H1 (cell line): Measurements from ENCODE around the gene XPNPEP2. TPM values are rescaled to one million over a fixed set of nuclear protein-coding genes. Genes with fewer than 3 reads are reported as not detected.

Experiments used
- CBX5 ChIP-seq: fragments of 300-800, 300-1000 bp; sonication (generic); IDR thresholded peaks from 2 replicates; pipeline ENCODE4 v1.7.1; 2016; ENCODE audit warnings: antibody characterized with exemption, low read length, low read depth
- CHD1 ChIP-seq: IDR thresholded peaks from 2 replicates; pipeline ENCODE4 v1.6.1; 2012; ENCODE audit warnings: low read depth, low read length, improper control_type of control experiment
- CHD7 ChIP-seq: fragments of 300-600 bp; sonication (generic); IDR thresholded peaks from 2 replicates; pipeline ENCODE4 v1.7.1; 2012; ENCODE audit warnings: low read length, moderate library complexity, mild to moderate bottlenecking, inconsistent platforms; ENCODE audit not compliant: insufficient replicate concordance
- EP300 ChIP-seq, 2 experiments: IDR thresholded peaks; 1 replicate in 1 of 2; 2 replicates in 1 of 2; pipeline ENCODE4 v1.6.1; 2011 to 2012; ENCODE audit warnings: low read depth in 2 of 2, low read length in 2 of 2, mild to moderate bottlenecking in 2 of 2, borderline replicate concordance in 1 of 2, inconsistent platforms in 1 of 2, moderate library complexity in 1 of 2
- GTF2F1 ChIP-seq: IDR thresholded peaks from 2 replicates; pipeline ENCODE4 v1.6.1; 2012; ENCODE audit warnings: low read depth, low read length, improper control_type of control experiment, borderline replicate concordance
- MAFK ChIP-seq: IDR thresholded peaks from 2 replicates; pipeline ENCODE4 v1.6.1; 2012; ENCODE audit warnings: low read depth, mild to moderate bottlenecking, improper control_type of control experiment, low read length
- PHF8 ChIP-seq: fragments of 200-600 bp; sonication (generic); conservative IDR thresholded peaks from 2 replicates; pipeline ENCODE4 v1.7.1; 2012; ENCODE audit warnings: low read depth, mild to moderate bottlenecking, inconsistent platforms, low read length, moderate library complexity
- RAD21 ChIP-seq, 2 experiments: IDR thresholded peaks in 1 of 2; conservative IDR thresholded peaks in 1 of 2; 2 replicates each; pipeline ENCODE4 v1.6.1; 2011; ENCODE audit warnings: low read depth in 2 of 2, low read length in 2 of 2, improper control_type of control experiment in 1 of 2, inconsistent platforms in 1 of 2, mild to moderate bottlenecking in 1 of 2, moderate library complexity in 1 of 2
- RBBP5 ChIP-seq: IDR thresholded peaks from 2 replicates; pipeline ENCODE4 v1.7.1; 2012; ENCODE audit warnings: low read depth, mild to moderate bottlenecking, inconsistent platforms, low read length, moderate library complexity, borderline replicate concordance
- SIX5 ChIP-seq: IDR thresholded peaks from 2 replicates; pipeline ENCODE4 v1.6.1; 2011; ENCODE audit warnings: mild to moderate bottlenecking, low read depth, low read length
- polyA plus RNA-seq, 7 experiments: library from polyadenylated mRNA; depleted of rRNA in 3 of 7; stranded (reverse) in 5 of 7; unstranded in 2 of 7; fragments of >200 nt in 5 of 7; fragments of 200-250 nt in 2 of 7; gene quantifications; 1 replicate in 5 of 7; 2 replicates in 1 of 7; 4 replicates in 1 of 7; pipeline versions ENCODE4 v1.2.1 to v1.2.3, GENCODE V29; 2011 to 2013; ENCODE audit warnings: missing spikeins in 2 of 7, mixed read lengths in 2 of 7
- total RNA-seq: library from RNA; stranded (reverse); fragmentation: NEBNext Ultra II Directional; extraction: Animal tissue kit (Norgen Biotek cat#: 25700); gene quantifications from 2 replicates; pipeline ENCODE4 v1.2.1, GENCODE V29; 2021

XPNPEP2 gene
- total and polyA plus RNA-seq, 2 of the 8 experiments (the other 6 are each of a cell fraction or from before 2014, with no cell fraction given), result 0.27 TPM; not detected in 1

- TF ChIP-seq CHD7 (no peak), PHF8 (no peak), RAD21 (IDR thresholded peaks at IDR 0.05 in 1 of 2, conservative IDR thresholded peaks at IDR 0.05 in 1 of 2; ENCODE audit: low read depth in 2 of 2, low read length in 2 of 2) (no peak), MAFK (no peak), RBBP5 (no peak), EP300 (IDR thresholded peaks at IDR 0.05; ENCODE audit: borderline replicate concordance in 1 of 2, low read depth in 2 of 2, low read length in 2 of 2) (no peak), SIX5 (no peak), CHD1 (no peak), GTF2F1 (no peak), CBX5 (no peak)
Observed at GRCh38 chrX:129747533-129747932, 8.8 kb downstream of the XPNPEP2 start (continued).
